Fibroblast of the conjunctiva (primary cell): ENCODE data around the gene MAB21L3.
"Not testable (repeated sequence)": the region's sequence is repeated elsewhere in the genome, so short reads cannot be mapped to it uniquely, and the experiment has no call there.

Source experiments
- DNase-seq: peaks from one replicate; pipeline ENCODE4 v3.0.0-alpha.2; 2010; ENCODE audit warnings: low read depth

Gene MAB21L3

DNA sequence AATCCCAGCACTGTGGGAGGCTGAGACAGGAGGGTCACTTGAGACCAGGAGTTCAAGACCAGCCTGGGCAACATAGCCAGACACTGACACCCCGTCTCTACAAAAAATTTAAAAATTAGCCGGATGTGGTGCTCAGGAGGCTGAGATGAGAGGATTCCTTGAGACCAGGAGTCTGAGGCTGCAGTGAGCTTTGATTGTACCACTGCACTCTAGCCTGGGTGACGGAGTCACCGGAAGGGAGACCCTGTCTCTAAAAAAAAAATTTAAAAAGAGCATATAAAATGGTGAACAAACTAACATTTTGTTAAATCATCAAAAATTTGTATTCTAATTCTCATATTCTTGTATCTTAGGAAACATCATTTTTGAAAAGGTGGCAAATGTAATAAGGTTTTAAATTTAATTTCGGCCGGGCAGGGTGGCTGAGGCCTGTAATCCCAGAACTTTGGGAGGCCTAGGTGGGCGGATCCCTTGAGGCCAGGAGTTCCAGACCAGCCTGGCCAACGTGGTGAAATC, 27.1 kb downstream of the MAB21L3 start:
- no peak for DNase-seq

GRCh38 chr1:116139592-116140134, 28.5 kb downstream of the MAB21L3 start:
- no peak for DNase-seq

GRCh38 chr1:116144151-116144550, 33.0 kb downstream of the MAB21L3 start:
- no peak for DNase-seq

DNA sequence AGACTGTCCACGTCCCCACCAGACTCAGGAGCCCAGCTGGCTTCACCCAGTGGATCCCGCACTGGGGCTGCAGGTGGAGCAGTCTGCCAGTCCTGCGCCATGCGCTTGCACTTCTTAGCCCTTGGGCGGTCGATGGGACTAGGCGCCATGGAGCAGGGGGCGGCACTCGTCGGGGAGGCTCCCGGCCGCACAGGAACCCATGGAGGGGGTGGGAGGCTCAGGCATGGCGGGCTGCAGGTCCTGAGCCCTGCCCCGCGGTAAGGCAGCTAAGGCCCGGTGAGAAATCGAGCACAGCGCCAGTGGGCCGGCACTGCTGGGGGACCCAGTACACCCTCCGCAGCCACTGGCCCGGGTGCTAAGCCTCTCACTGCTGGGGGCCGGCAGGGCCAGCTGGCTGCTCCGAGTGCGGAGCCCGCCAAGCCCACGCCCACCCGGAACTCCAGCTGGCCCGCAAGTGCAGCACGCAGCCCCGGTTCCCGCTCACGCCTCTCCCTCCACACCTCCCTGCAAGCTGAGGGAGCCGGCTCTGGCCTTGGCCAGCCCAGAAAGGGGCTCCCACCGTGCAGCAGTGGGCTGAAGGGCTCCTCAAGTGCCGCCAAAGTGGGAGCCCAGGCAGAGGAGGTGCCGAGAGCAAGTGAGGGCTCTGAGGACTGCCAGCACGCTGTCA, 35.4 kb downstream of the MAB21L3 start:
- not testable (repeated sequence) for DNase-seq

DNA sequence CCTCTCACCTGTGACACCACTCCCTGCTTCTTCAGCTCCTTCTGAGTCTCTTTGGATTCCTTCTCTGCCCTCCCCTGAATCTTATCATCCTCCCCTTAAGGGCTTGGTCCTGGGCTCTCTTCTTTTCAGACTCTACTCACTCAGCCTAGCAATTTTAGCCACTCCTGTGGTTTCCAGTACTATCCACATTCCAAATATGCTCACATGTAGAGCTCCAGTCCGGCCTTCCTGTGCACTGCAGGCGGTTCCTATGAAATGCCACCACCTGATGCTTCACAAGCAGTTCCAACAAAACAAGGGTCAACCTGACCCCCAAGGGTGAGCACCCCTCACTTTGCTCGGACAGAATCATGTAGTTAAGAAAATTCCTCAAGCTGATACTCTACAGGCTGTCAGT, 35.9 kb downstream of the MAB21L3 start:
- no peak for DNase-seq

DNA sequence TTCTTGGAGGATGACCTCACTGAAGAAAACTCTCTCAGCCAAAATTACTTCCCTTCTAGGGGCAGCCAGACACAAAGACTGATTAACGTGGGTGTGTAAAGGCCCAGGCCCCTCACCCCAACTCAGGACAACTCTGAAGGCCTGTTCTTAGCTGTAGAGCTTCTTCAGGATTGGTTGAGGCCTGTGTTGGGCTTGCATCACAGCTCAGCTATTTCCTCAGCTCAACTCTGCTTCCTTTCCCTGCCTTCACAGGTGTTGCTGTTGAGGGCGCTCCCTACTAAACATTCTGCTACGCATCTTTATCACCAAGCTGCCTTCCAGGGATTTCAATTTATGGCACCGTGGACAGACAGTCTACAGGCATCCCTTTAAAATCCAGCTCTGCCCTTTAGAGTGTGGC, 36.8 kb downstream of the MAB21L3 start:
- DNase-seq, result no peak

- no peak for DNase-seq
Observed at GRCh38 chr1:116148967-116149366, 37.8 kb downstream of the MAB21L3 start.

- no peak for DNase-seq
Observed at GRCh38 chr1:116150368-116150767, 39.2 kb downstream of the MAB21L3 start.

DNA sequence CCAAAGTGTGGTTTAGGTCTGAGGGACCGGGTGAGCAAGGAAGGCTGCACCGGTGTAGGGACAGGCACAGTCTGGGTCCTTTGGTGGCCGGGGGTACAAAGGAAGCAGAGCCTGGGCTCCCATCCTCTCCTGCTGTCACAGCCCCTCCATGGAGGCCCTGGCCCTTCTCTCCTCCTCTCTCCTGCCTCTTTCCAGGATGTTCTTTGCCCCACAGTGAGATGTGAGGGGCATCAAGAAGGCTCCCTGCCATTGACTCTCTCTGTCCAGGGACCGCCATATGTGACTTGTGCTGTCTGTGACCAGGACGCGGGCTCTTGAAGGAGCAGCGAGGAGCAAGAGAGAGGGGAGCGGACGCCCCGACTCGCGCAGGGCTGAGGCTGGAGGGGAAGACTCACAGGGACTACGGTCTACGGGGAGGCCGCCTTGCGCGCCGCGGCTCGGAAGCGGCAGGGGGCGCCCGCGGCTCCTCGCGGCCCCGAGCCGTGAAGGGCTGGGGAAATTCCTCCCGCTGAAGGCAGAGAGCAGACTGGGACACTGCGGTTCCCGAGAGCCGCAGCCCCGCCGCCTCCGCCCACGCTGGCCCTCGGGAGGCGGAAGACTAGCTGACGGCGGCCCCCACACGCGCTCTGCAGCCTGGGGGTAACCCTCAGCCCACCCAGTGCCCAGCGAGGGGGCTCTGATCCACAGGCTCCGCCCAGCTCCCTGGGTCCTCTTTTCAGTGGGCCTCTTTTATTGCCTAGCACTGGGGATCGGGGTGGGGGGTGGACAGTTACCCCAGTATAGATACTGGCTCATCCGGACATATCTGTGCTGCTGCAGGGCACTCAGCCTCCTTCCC, 40.8 kb downstream of the MAB21L3 start:
- DNase-seq, result peak; percentile 49

- no peak for DNase-seq
Observed at GRCh38 chr1:116152577-116152943, 41.4 kb downstream of the MAB21L3 start.

GRCh38 chr1:116152950-116153691, 41.9 kb downstream of the MAB21L3 start:
- no peak for DNase-seq

DNA sequence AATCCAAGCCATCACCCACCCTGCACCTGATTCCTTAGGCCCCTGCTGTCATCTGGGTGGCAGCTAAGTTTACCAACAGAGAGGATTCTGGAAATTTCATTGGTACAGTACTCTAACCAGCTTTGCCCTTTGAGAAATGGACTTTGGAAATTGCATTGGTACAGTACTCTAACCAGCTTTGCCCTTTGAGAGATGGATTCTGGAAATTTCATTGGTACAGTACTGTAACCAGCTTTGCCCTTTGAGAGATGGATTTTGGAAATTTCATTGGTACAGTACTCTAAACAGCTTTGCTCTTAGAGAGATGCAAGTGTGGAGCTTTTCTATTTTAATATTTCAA, 42.5 kb downstream of the MAB21L3 start:
- DNase-seq, result no peak

DNA sequence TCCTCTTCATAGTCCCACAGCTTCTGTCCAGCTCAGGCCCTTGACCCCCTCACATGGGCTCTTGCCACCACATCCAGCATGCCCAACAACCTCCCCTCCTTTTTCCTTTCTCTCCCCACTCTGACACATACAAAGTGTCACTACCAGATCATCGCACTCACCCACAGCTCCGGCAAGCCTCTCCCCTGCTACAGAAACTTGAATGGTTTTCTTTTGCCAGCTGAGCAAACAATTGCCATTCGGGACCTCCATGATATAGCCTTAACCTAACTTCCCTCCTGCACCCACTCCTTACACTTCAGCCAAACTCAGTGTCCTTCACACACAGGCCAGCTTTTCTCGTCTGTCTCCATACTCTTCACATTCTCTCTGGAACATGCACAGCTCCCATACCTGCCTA, 43.3 kb downstream of the MAB21L3 start:
- DNase-seq, result no peak

- DNase-seq, result no peak
Observed at GRCh38 chr1:116157096-116157495, 45.9 kb downstream of the MAB21L3 start.

DNA sequence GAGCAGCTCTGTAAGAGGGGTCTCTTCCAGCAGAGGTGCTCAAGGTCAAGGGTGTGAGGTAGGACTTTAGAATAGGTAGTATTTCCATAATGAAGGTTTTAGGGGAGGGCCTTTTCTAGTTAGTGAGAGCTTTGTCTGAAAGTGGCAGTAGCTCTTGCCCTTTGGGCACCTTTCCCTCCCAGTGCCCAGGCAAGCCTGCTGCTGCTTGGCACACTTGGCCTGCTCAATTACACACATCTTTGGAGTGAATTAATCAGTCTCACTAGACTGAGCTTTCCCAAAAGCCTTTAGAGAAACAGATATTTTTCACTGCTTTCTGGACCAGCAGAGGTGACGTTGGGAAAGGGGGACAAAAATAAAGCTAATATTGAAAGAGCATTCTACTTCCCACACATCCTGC, 48.0 kb downstream of the MAB21L3 start:
- DNase-seq, result no peak

DNA sequence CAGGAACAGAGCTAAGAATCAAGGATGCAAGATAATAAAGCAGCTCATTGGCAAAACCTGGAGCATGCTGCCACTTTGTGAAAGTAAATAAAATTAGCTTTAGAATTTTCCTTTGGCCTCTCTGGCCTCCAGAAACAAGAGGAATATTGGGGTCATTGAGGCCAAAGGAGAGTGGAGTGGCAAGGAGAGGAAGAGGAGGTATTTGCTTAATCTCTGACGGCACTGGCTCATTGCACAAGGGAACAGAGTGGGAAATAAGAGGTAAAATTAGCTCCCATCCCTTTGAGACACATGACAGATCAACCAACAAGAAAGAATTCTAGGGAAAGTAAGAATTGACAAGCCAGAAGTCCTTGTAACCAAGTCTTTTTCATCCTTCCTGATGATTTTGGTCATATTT, 48.4 kb downstream of the MAB21L3 start:
- DNase-seq, result no peak

DNA sequence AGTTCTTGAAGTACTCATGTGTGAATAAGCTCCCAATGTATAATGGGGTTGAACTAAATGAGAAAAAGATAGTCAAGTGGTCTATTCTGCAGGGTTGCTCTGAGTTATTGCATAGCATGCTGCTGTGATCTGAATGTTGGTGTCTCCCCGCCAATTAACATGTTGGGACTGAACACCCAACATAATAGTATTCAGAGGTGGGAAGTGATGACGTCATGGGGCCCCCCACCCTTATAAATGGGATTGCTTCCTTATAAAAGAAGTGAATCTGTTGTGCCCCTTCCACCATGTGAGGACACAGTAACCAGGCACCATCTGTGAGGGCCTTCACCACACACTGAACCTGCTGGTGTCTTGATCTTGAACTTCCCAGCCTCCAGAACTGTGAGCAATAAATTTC, 50.2 kb downstream of the MAB21L3 start:
- DNase-seq, result no peak

DNA sequence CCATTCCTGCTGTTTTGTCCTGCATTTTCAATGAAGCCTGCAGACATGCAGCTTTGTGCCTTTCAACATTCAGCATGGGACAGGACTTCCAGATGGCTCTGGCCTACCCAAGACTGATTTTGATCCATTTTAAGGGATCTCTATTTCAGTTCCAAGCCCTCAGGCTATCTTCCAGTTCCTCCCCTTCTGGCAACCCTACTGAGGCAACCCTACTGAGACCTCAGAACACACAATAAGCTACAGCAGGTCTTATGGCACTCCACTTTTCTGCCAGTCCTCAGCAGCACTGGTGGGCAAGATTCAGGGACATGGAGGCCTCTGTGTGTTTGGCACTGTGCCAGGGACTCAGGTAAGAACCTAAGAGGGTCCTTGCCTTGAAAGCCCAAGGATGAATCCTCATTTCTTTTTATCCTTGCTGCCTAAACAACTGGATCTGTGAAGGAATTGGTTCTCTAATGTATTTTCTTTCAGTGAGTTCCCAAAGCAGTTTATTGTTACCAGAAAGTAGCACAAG, 50.7 kb downstream of the MAB21L3 start:
- DNase-seq, result no peak

- no peak for DNase-seq
Observed at GRCh38 chr1:116163533-116163932, 52.3 kb downstream of the MAB21L3 start.

DNA sequence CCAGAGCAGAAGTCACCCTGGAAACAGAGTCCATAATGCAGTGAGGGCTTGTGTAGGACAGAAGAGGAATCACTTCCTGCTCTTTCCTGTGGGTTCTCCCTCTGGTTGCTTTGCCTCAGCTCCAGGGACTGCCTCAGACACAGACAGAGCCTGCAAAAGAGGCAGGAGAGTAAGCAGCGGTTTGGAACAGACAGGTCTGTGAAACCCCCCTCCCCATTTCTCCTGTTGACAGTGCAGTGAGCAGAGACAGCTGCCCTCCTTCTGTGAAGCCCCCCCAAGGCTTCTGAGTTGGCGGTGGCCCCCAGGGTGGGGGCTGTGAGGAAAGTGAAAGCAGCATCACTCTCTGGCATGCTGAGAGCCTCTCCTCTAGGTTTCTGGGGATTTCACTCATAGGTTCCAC, 53.0 kb downstream of the MAB21L3 start:
- no peak for DNase-seq

- DNase-seq, result no peak
Observed at GRCh38 chr1:116164604-116165368, 53.6 kb downstream of the MAB21L3 start.

DNA sequence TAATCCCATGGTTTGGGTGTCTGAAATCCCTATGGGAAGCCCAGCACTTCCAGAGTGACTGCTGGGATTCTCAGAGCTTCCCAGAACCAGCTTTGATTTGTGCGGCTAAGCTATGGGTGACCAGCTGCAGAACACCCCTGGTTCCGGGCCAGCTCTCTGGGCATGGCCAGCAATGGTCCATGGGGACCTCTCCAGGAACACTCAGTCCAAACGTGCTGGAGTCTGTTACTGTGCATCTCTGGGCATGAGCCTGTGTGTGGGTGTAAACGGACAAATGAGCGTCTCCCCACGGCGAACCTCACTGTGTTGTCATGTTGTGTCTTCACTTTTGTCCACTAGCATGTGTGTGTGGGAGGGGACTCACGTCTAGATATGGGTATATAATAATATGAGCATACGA, 54.4 kb downstream of the MAB21L3 start:
- DNase-seq, result no peak
